T-helper 1 cell (primary cell): Measurements from ENCODE around the gene MAX.

Experiments
- DNase-seq, 5 donors: peaks; one replicate each; pipeline ENCODE4 v3.0.0-alpha.2; 2012 to 2020

The MAX gene

GRCh38 chr14:65072256-65072655, 30.1 kb downstream of the MAX start:
- DNase-seq = no peak

- no peak for DNase-seq
These were observed 30.8 kb downstream of the MAX start for GRCh38 chr14:65071544-65071943.

DNA sequence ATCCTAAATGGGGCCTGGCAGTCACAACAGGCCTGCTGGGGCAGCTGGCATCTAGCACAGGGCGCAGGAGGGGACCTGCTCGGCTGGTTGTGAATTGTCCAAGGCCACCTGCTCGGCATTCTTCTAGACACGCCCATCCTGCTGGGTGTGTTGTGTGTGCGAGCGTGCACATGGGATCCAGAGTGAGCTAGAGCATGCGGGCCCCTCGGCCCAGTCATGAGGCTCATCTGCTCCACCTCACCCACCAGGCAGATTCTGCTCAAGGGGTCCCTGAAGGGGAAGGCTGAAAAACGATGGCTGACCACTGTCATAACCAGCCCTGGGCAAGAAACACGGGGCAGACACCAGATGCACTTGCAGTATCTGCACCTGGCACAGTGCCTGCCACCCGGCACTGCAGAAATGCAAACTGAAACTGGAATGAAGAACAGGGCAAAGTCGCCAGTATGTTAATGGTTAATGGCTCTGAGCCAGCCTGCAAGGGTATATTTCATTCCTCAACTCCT, 31.8 kb downstream of the MAX start:
- DNase-seq = no peak

DNA sequence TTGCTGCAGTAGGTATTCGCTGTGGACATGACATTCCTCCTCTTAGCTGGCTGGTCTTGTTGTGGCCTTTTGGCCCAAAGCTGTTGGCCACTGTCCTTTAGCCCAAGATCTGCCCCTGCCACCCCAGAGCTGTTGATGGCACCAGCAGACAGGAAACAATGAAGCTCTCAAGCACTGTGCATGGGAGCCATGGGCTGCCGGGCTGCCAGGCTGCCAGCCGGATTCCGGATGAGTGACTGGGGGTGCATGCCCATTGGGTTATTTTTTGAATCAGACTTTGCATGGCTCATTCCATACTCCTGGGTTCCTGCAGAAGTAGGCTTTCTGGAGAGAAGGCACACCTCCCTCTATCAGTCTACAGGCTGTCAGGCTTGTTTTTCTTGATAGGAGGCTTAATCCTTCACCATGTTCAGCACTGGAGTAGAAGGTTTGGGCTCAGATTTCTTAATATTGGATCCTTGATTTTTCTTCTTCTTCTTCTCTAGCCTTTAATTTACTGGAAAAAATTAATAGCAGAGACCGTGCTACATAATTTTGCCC, 32.4 kb downstream of the MAX start:
- no peak for DNase-seq

- no peak for DNase-seq
These were observed 36.6 kb downstream of the MAX start for GRCh38 chr14:65065719-65066118.

GRCh38 chr14:65062096-65063075, 39.9 kb downstream of the MAX start:
- DNase-seq = no peak

- DNase-seq = no peak
These were observed 44.6 kb downstream of the MAX start for GRCh38 chr14:65057695-65058094.

DNA sequence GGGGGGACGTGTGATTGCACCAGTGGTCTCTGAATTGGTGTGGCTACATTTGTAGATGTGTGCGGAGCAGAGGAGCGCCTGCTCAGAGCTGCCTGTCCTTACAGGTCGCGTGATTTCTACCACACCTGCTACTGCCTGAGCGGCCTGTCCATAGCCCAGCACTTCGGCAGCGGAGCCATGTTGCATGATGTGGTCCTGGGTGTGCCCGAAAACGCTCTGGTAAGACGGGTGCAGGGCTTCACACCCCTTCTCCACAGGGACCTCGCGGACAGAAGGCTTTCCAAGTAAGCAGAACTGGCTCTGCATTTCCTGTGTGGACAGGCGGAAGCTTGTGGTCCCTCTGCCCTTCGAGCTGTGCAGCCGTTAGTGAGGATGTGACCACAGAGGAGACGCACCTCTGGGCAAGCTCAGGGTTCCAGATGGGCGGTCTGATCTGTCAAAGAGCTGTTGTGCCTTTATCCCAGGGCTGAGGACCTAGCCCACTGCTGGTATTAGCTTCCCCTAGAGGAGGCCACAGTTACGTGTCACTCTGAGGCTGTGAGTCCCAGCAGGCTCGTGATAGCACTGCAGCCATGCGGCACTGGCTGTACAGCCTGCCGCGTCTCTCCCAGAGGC, 47.7 kb downstream of the MAX start:
- DNase-seq = no peak

GRCh38 chr14:65053466-65053865, 48.9 kb downstream of the MAX start:
- DNase-seq = no peak

- DNase-seq = no peak
These were observed 49.5 kb downstream of the MAX start for GRCh38 chr14:65052832-65053231.

DNA sequence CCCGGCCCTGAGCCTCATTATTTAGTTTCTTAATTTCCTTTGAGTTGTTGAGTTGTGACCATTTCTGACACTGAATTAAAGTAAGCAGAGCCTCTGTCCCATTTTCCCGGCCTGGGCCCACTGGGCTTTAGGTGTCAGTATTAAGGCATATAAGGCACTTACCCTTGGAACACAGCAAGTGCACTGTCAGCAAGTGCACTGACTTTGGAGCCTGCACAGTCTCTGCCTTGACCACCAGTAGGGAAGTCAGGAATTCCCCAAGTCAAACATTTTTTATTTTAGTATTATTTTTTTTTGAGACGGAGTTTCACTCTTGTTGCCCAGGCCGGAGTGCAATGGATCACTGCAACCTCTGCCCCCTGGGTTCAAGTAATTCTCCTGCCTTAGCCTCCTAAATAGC, 56.6 kb downstream of the MAX start:
- DNase-seq = no peak

DNA sequence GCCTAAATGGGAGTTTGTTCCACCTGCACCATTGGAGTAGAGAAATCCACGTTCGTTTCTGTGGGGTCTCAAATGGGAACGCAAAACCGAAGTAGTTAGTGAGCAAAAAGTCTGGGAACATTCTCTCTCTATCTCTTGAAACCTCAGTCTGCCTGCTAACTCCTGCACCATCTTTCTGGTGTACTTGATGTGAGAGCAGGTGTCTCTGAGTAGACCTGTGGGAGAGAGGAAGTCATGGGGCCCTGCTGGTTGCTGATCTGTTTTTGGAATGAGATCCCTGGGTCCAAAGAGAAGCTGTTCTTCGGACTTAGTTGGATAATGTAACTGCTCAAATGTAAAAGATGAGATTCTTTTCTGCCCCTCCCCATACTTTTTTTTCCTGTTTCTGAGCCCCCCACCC, 57.3 kb downstream of the MAX start:
- no peak for DNase-seq

DNA sequence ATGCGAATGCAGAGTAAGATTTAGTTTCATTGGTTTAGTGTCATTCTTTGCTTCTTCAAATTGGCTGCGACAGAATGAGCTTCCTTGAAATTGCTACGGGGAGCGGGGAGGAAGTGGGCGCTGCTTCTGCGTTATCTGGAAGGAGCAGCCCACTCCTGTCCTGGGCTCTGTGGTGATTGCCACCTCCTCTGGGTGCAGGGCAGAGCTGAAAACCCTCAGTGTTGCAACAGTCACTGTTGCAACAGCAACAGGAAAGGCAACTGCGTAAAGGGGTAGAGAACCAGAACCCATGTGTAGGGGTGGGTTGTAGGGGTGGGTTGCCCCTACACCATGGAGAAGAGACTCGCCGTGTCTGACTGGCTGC, 57.7 kb downstream of the MAX start:
- no peak for DNase-seq

DNA sequence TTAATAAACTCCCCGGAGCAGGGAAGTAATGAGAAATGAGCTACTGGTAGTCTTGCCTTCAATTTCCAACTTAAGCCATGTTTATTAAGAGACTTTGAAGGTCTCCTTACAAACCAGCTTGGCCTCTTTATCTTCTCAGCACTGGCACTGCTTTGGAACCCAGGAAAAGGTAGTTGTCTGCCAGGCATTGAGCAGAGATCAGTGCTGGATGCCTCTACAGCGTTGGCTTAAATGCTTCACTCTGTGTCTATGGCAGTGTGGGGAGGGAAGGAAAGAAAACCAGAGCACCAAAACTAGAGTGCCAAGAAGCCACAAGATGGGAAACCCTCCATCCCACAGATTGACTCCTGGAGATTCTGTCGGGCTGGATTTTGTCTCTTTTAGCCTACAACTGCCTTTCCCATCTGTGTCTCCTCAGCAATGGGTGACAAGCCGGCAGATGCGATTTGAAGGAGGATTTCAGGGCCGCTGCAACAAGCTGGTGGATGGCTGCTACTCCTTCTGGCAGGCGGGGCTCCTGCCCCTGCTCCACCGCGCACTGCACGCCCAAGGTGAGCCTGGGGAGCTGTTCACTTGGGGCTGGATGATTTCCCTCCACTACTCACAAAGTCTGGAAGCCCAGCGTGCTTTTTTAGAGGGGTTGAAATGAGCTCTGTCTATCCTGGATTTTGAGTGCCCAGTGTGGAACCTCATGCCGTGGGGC, 58.3 kb downstream of the MAX start:
- no peak for DNase-seq

GRCh38 chr14:65042731-65043372, 59.5 kb downstream of the MAX start:
- DNase-seq = no peak

DNA sequence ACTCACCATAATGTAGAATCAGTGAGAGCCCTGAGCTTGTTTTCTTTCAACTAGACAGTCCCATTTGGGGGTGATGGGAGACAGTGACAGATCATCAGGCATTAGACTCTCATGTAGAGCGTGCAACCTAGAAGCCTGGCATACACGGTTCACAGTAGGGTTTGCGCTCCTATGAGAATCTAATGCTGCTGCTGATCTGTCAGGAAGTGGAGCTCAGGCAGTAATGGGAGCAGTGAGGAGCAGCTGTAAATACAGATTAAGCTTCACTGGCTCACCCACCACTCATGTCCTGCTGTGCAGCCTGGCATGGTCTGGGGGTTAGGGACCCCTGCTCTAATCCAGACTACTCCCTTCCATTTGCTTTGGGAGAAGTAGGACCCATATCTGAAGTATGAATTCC, 60.0 kb downstream of the MAX start:
- DNase-seq = no peak

GRCh38 chr14:65041434-65041915, 60.8 kb downstream of the MAX start:
- DNase-seq = no peak

DNA sequence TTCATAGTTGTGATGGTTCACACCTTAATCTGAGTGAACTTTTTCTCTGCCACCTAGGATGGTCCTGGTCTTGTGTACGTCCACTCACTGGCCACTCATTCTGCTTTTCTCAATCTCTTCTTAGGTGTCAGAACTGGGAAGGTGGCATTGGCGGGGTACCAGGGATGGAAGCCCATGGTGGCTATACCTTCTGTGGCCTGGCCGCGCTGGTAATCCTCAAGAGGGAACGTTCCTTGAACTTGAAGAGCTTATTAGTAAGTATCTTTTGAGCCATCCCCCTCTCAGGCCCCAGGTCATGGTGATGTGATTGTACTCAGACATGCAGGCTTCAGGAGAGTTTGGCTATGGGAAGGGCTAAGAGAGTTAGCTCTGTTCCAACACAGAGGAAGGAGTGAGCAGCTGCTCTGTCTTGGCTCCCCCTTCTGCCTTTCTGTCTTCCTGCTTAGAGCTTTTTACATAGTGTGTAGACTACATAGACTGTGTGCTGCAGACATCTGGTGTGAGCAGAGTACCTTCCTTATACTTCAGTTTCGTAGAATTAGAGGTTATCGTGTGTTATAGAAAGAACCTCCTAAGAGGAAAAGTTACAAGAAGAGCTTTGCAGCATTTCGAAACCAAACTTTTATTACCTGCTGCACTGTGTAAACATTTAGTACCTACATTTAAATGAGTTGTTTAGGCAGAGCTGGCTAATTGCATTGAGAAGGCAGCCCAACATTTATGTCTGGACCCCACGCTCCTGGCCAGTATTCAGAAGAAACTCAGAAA, 61.5 kb downstream of the MAX start:
- no peak for DNase-seq

- no peak for DNase-seq
These were observed 63.4 kb downstream of the MAX start for GRCh38 chr14:65038966-65039365.

- DNase-seq = no peak
These were observed 67.3 kb downstream of the MAX start for GRCh38 chr14:65035049-65035448.

- DNase-seq = no peak
These were observed 68.3 kb downstream of the MAX start for GRCh38 chr14:65034021-65034420.

- DNase-seq = no peak
These were observed 69.1 kb downstream of the MAX start for GRCh38 chr14:65033181-65033580.
